G401 (cell line): ENCODE results near the gene MKRN3. TPM values are rescaled to one million over a fixed set of nuclear protein-coding genes. Genes with fewer than 3 reads are reported as not detected.
"Not testable (repeated sequence)": the region's sequence is repeated elsewhere in the genome, so short reads cannot be mapped to it uniquely, and the experiment has no call there.

Experiments
- DNase-seq: peaks from one replicate; pipeline ENCODE4 v3.0.0-alpha.2; 2015; ENCODE audit warnings: low spot score
- in situ Hi-C: cut with HindIII; loops from 2 replicates; pipeline ENCODE4 v1.10.0; 2016; ENCODE audit warnings: low sequenced_read_pairs, mixed read lengths
- total RNA-seq: library from RNA; depleted of rRNA; stranded (reverse); fragments of >200 nt; shearing (Covaris generic); gene quantifications from 2 replicates; pipeline ENCODE4 v1.2.3, GENCODE V29; 2014; rRNA removed

Gene MKRN3
- total RNA-seq, 1 experiment from 2014 or later = not detected

DNA sequence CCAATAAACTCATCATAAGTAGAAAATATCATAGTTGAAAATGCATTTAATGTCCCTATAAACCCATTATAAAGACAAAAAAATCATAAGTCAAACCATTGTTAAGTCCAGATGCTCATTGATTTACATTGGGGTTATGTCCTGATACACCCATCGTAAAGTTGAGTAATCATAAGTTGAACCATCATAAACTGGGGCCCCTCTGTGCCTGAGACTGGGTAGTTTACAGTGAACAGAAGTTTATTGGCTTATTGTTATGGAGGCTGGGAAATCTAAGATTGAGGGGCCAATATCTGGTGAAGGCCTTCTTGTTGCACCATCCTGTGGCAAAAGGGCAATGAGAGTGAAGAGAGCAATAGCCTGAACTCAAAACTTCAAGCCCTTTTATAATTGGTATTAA lies 10.6 kb downstream of the MKRN3 start:
- no peak for DNase-seq
- in situ Hi-C loops = no loop called here

DNA sequence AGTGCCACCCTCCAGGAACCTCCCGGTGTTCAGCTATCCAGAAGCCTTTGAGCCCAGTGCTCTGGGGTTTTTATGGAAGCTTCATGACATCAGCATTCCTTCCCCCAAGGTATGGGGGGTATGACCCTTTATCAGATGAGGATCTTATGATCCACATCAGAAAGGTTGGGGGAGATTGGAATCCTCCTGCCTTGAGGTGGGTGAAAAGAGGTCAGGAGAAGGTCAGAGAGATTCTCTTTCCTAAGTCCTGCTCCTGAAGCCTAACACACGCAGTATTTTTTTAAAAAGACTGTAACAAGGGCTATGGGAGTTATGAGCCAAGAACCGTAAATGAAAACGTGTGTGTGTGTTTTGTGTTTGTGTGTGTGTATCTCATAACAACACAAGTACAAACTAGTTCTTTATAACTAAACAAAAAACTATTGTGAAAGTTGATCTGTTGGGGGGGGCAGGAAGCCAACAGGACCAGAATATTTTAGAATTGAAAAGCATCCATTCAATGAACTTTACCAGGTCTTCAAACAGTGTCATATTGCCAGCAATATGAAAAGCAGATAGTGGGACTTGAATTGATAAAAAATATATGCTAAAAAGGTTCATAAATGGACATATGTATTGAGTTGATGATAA lies 13.2 kb downstream of the MKRN3 start:
- DNase-seq = no peak
- in situ Hi-C loops = no loop called here

DNA sequence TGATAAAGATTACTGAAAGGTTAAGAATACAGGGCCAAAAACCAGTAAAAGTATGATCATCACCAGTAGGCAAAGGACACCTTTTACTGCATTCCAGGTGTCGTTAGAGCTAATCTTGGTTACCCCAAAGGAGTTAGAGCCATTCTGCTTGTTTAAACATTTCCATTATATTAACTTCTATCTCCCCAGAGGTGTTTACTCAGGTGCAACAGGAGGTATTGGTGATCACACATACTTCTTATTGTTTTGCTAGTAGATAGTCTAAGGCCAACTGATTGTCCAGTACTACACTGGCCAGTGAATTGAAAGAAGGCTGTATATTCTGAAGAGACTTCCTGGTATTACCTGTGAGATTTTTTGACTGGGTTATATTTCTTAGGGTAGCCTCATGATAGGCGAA lies 22.8 kb downstream of the MKRN3 start:
- DNase-seq = no peak
- in situ Hi-C loops = no loop called here

DNA sequence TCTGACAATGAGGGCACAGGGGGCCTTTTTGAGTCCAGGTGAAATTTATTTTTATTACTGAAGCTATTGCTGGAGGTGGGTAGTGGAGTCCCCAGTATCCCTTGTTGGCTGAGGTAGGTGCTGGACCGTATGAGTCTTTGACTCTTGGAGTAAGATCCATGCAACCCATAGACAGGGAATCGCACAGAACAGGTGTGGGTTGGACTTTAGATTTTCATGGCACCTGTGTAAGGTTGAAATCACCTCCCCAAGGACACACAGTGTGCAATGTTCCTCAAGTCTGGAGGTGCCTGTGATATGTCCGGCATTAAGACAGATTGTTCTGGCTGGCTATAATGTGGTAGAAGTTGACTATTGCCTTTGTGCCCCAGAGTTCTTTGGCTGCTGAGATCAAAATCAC lies 23.5 kb downstream of the MKRN3 start:
- in situ Hi-C loops = no loop called here
- no peak for DNase-seq

DNA sequence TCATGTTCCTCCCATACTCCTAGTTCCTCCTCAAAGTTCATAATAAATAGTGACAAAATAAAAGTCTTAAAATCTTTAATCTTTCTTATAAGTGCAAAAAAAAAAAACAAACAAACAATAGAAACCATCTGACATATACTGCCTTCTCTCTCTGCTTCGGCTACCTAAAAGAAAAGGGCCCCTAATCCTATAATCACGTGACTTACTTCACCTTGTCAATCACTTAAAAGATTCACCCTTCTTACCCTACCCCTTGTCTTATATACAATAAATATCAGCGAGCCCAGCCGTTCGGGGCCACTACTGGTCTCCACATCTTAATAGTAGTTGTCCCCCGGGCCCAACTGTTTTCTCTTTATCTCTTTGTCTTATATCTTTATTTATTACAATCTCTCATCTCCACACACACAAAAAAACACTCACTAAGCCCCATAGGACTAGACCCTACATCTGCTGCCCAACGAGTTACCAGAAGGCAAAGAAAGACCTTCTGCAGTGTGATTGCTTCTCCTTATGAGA lies 28.8 kb downstream of the MKRN3 start:
- no peak for DNase-seq
- in situ Hi-C loops = no loop called here

DNA sequence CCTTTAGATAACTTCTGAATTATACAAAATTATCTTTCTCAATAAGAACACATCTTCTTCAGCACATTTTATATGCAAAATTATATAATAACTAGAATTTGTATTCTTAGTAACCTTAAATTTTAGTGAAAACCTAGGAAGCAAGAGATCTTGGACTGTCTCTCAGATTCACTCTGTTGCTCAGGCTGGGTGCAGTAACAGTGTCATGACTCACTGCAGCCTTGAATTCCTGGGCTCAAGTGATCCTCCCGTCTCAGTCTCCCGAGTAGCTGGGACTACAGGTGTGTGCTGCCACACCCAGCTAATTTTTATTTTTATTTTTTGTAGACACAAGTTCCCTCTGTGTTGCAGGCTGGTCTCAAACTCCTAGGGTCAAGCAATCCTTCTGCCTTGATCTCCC lies 29.9 kb downstream of the MKRN3 start:
- in situ Hi-C loops = no loop called here
- DNase-seq = no peak

DNA sequence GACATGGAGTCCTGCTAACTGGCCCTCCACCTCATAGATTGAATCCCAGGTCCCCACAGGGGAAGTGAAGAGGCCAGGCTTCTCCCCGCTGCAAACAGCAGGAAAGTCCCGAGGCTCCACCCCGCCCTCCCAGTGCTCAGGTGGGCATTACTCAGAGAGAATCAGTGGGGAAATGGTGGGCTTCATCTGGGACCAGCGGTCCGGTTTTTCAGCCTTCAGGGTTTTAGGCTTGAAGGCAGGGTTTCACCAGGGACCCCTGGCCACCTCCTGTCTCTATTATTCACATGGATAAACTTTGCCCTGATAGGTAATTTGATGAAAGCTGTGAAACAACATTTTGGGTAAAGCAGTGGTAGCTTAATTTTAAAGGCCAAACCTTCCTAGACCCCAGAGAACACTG lies 31.3 kb downstream of the MKRN3 start:
- no peak for DNase-seq
- in situ Hi-C loops = no loop called here

DNA sequence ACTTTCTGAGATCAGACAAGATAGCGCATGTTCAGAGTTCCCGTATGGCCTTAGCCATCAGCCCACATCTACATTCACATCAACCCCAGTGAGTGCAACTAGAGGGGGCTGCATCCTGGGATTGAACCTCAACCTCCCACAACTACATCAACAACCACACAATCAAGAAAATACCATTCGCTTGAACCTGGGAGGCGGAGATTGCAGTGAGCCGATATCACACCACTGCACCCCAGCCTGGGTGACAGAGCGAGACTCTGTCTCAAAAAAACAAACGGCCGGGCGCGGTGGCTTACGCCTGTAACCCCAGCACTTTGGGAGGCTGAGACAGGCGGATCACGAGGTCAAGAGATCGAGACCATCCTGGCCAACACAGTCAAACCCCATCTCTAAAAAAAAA lies 31.8 kb downstream of the MKRN3 start:
- in situ Hi-C loops = not testable (repeated sequence)

DNA sequence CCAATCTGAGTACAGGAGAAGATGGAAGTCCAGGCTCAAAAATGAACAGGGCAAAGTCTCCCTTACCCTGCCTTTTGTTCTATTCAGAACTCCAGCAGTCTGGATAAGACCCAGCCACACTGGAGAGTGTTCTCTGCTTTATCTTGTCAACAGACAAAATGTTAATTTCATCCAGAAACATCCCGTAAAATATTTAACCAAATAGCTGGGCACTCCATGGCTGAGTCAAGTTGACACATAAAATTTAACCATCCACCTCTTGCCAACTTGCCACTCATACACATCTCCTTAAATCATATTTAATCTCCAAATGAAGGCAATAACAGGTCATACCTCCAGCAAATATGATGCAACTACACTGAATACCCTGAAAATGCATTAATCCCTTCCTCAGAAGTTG lies 33.6 kb downstream of the MKRN3 start:
- DNase-seq = no peak
- in situ Hi-C loops = no loop called here

More for the DNA sequence above, 31.8 kb downstream of the MKRN3 start:
- not testable (repeated sequence) for DNase-seq

DNA sequence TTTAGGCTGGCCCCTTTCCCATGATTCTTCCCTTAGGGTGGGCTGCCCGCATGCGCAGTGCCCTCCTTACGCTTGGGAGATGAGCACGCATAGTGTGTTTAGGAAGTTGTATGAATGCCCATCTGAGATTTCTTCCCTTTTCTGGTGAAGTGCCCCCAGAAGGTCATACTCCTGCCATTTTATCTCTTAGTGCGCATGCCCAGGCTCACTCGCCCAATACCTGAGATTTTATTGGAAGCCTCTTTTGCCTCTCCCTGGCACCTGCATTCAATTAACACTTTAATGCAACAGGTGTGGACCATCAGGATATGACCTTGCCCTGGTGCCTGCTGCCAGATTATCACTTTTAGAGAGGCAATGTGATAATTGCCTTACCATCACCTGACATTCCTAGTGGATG lies 36.6 kb downstream of the MKRN3 start:
- DNase-seq = no peak
- in situ Hi-C loops = no loop called here

DNA sequence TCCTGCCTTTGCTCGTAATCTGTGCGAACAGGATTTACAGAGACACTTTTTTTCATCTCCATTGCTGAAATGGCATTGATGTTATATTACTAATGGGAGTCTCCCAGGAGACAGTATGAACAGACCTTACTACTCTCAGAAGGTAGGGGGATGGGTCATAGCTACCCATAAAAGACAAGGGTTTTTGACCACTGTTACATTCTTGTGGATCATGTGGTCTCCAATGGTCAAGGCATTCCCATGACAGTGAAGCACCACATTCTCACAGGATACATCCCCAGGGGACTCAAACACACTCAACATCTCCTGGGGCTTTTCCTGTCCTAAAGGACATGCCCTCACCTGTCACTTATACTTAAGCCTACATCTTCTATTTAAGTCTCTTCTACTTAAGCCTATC lies 40.8 kb downstream of the MKRN3 start:
- no peak for DNase-seq
- in situ Hi-C loops = no loop called here

DNA sequence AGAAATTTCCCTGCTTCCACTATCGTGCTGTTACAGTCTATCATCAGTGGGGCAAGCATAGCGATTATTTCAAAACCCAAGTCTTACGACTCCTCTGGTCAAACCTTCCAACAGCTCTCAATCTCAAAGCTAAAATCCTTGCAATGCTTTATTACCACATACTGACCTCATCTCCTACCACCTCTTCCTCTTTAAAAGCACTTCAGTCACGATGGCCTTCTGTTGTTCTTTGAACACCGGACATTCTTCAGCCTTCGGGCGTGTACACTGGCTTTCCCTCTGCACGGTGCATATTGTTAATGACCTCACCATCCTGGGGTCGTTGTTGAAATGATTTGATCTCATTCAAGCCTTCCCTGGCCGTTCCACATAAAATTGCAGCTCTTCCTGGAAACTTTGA lies 51.1 kb downstream of the MKRN3 start:
- no peak for DNase-seq

More for the DNA sequence above, 51.1 kb downstream of the MKRN3 start:
- in situ Hi-C loops = no loop called here

Other genes starting within 250 kb of the MKRN3 start
- not detected in 2 replicates for gene GOLGA6L26, start 231.5 kb upstream of the MKRN3 start, total RNA-seq
- gene GOLGA8S, start 210.9 kb upstream of the MKRN3 start, total RNA-seq = not detected in 2 replicates
- not detected in 2 replicates for gene GOLGA6L2, start 118.4 kb upstream of the MKRN3 start, total RNA-seq
- gene MAGEL2, start 82.2 kb downstream of the MKRN3 start, total RNA-seq = not detected in 2 replicates
- gene NDN, start 121.6 kb downstream of the MKRN3 start, total RNA-seq = 1.9 and 2.4 TPM in 2 replicates